GDM1 (cell line): ENCODE measurements around the gene PDZD4.

ENCODE experiments used
- DNase-seq: peaks from one replicate; lab custom pipeline; 2025; lab: John Stamatoyannopoulos, UW

PDZD4 gene

GRCh38 chrX:153755136-153755535 lies 75.2 kb downstream of the PDZD4 start:
- DNase-seq, result no peak
